Esophagus muscularis mucosa (tissue), 3 donors: Measurements from ENCODE around the gene SLC40A1.

Experiments
- POLR2A ChIP-seq: fragments of 450-650 bp; IDR thresholded peaks from one replicate; pipeline ENCODE4 v1.6.1; 2017; ENCODE audit warnings: antibody characterized with exemption, moderate library complexity, mild to moderate bottlenecking, low read depth
- POLR2AphosphoS5 ChIP-seq, 2 donors: sonication (generic); formaldehyde crosslinking; IDR thresholded peaks; one replicate each; pipeline ENCODE4 v1.6.1; 2017; ENCODE audit warnings: antibody characterized with exemption in 2 of 2
- TF ChIP-seq, protein P1 (sequence below), 3 experiments: fragments of 200-600 bp in 2 of 3; fragments of 450-650 bp in 1 of 3; sonication (generic) in 2 of 3; IDR thresholded peaks; one replicate each; pipeline ENCODE4 v1.5.1; 2017 to 2019; ENCODE audit warnings: antibody characterized with exemption in 3 of 3, mild to moderate bottlenecking in 2 of 3, moderate library complexity in 1 of 3

DNA sequence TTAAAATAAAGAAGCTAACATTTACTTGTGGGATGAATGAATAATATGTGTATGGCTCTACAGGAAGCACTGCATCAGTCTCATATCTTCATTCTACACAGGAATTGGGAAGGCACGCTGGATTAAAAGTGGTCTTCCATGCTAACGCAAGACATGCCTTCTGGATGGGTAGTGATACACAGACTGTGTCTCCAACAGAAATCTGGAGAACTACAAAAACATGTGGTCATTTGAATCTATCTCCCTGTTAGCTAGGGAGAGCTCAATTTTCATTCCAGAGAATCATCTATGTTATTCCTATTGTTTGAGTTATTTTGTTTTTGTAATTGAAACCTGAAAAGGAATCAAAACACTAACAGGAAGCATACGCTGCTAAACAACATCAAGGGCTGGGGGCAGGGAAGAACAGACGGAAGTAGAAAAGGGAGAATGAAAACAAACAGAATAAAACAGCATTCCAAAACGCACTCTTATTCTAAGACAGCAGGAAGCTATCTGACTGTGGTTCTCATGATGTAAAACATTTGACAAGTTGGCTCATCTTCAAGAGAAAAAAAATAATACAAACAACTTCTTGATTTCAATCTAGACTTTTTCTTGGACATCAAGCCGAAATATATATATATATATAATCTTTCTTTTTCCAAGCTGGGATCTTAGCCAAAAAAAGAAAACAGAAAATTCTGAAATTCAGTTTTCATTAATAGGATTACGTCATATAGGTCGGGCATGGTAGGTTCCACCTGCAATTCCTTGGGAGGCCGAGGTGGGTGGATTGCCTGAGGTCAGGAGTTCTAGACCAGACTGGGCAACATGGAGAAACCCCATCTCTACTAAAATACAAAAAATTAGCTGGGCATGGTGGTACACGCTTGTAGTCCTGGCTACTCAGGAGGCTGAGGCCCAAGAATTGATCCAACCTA lies 49.2 kb upstream of the SLC40A1 start:
- TF ChIP-seq, protein P1, sequence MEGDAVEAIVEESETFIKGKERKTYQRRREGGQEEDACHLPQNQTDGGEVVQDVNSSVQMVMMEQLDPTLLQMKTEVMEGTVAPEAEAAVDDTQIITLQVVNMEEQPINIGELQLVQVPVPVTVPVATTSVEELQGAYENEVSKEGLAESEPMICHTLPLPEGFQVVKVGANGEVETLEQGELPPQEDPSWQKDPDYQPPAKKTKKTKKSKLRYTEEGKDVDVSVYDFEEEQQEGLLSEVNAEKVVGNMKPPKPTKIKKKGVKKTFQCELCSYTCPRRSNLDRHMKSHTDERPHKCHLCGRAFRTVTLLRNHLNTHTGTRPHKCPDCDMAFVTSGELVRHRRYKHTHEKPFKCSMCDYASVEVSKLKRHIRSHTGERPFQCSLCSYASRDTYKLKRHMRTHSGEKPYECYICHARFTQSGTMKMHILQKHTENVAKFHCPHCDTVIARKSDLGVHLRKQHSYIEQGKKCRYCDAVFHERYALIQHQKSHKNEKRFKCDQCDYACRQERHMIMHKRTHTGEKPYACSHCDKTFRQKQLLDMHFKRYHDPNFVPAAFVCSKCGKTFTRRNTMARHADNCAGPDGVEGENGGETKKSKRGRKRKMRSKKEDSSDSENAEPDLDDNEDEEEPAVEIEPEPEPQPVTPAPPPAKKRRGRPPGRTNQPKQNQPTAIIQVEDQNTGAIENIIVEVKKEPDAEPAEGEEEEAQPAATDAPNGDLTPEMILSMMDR (IDR thresholded peaks at IDR 0.05), result no peak
- no peak for TF ChIP-seq POLR2A
- TF ChIP-seq POLR2AphosphoS5 (IDR thresholded peaks at IDR 0.05), result no peak
